Frontal cortex (tissue), 4 donors: ENCODE results near the gene CHORDC1. TPM values are rescaled to one million over a fixed set of nuclear protein-coding genes. Genes with fewer than 3 reads are reported as not detected.
"Not testable (repeated sequence)": the region's sequence is repeated elsewhere in the genome, so short reads cannot be mapped to it uniquely, and the experiment has no call there.

Source experiments
- DNase-seq, 2 donors: peaks; one replicate each; pipeline ENCODE4 v3.0.0; 2012; ENCODE audit warnings: low spot score in 2 of 2
- FAIRE-seq: peaks from 2 replicates; lab custom pipeline; 2012; peaks lifted over from hg19 to GRCh38; lab: Jason Lieb, UNC
- total RNA-seq: library from RNA; depleted of rRNA; stranded (reverse); fragments of >200 nt; gene quantifications from one replicate; pipeline ENCODE4 v1.2.3, GENCODE V29; 2014
- donor health status: control.
- donor health status: control.
- donor health status: control.

The CHORDC1 gene
- total RNA-seq, result 46.9 TPM

DNA sequence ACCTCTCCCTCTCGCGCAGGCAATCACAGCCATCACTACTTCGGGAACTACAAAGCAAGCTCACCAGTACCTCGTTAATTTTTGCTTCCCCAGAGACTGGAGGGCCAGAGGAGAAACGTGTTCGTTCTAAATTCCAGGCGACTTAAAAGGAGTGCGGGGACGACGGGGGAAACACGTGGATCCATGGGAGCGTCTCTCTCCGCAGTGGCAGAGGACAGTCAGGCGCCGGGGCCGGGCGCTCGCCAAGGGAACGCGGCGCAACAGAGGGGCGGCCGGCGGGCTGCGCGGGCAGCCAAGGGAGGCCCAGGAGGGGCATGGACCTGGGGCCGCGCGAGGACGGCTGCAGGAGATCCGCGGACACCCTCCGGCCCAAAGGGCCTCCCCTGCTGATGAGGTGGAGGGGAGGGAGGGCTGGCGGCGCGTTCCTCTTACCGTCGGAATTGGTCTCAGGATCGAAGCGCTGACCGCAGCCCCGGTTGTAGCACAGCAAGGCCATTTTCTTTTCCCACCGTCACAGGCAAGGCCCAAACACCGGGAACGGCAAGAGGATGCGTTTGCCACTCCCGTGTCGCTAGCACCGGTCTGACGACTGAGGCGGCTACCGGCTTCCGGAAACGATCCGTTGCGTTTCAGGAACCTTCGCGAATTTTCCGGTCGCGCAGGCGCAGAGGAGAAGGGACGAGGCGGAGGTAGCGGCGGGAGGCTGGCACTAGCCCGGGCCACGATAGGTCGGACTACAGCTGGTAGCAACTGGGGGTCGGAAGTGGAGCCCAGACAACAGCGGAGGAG is at the start of gene CHORDC1:
CHORDC1 (minus strand) TSS at position 591 of the 789 bp plus-strand sequence; CDS start at position 496, 95 bp downstream.
- FAIRE-seq, result no peak
- DNase-seq, result peak; percentile 80 to 86

DNA sequence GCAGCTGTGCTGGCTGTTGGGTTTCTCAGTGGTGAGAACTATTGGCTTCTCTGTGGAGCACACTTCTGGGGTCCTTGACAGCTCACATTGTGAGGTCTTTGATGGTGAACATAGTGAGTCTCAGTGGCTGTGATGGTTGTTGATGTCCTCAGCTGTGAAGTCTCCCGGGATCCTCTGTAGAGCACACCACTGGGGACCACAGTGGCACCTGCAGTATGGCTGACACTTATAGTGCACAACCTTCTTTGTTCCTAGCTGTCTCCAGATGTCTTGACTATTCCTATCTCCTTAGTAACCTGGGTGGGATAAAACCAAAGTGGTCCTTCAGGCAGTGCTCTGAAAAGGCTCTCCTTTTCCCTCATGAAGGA is 34.3 kb upstream of the CHORDC1 start:
- DNase-seq (no peak), FAIRE-seq (no peak)

DNA sequence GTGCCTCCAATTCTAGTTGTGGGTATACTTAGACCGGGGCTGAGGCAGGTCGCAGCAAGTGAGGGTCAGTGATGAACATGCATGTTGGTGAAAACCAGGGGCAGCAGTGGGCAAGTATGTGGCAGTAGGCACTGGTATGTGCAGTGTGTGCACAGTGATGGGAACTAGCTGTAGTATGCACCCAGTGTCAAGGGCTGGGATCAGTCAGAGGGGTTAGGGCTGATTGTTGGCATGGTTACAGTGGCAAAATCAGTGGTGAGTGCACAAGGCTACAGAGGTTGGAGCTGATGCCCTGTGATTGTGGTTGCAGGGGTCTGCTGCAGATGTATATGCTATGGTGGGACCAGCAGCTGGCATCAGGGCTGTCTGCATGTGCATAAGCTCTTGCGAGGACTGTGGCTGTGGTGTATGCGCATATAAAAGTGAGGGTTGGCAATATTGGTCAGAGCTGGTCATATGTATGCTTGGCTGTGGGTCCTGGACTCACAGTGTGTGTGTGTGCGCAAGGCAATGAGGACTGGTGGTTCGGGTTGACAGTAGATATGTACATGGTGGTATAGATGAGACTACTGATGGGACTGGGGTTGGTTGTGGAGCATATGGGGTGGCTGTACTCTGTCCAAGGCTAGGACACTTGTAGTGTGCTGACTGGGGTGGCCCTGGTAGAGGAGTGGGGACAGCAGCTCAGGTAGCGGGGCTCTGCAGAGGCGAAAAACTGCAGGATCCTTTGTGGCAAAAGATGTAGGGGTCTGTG is 33.7 kb upstream of the CHORDC1 start:
- FAIRE-seq, result no peak
- no peak for DNase-seq

DNA sequence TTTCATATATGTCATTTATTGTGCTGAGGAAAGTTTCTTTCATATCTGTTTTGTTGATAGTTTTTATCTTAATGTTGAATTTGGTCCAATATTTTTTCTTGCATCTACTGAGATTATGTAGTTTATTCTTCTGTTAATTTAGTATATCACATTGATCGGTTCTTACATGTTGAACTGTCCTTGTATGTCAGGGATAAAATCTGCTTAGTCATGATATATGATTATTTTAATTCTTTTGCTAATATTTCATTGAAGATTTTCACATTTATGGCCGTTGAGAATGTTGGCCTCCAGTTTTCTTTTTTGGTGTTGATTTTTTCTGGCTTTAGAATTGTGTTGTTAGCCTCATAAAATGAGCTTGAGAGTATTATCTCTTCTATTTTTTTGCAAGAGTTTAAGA is 31.2 kb upstream of the CHORDC1 start:
- FAIRE-seq, result no peak
- no peak for DNase-seq

DNA sequence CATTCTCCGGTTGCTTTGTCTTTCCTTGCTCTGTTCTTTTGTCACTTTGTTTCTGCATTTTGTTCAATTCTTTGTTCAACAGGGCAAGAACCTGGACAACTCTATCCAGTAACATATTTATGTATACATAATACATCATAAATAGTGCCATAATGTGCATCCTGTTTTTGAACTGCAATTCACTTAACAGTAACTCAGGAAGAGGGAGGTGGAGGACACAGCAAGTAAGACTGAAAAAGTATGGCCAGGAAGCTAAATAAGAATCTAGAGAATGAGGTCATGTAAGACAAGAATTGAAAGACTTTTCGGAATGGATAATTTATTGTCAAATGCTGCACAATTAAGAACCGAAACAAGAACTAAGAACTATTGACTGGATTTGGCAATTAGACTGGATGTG is 29.2 kb upstream of the CHORDC1 start:
- no peak for FAIRE-seq
- no peak for DNase-seq

DNA sequence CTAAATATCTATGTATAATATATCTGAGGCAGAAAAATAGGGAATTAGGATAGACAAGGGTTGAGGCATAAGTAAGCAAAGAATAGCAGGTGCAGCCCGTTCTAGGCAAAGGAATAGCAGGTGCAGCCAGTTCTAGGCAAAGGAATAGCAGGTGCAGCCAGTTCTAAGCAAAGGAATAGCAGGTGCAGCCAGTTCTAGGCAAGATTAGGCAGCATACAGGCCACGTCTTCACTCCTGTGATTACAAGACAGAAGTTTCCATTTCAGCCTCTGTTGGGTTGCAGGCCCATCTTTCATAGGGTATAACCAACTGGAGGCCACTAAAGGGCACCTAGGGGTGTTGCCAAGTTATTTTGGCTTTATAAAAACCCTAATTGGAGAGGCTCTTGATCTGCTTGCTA is 28.8 kb upstream of the CHORDC1 start:
- DNase-seq (no peak), FAIRE-seq (no peak)

DNA sequence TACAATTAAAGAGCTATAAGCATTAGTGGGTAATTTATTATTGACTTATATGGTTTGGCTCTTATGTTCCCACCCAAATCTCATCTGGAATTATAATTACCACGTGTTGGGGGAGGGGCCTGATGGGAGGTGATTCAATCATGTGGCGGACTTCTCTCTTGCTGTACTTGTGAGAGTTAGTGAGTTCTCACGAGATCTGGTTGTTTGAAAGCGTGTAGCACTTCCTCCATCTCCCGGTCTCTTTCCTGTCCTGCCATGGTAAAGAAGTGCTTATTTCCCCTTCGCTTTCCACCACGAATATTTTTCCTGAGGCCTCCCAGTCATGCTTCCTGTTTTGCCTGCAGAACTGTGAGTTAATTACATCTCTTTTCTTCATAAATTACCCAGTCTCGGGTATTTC is 28.1 kb upstream of the CHORDC1 start:
- no peak for FAIRE-seq

DNA sequence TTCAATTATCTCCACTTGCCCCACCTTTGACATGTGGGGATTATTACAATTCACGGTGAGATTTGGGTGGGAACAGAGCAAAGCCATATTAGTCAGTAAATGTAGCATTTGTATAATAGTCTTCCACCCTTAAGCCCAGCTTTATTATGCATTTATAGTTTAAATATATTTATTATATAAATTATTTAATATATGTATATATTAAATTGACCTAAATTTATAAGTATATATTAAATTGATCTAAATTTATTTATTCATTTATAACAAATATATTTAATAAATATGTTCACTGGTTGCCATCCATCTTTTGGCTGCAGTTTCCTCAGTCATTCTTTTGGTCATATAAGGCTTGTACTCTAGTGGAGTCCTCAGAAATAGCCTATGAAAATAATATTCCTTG is 23.6 kb upstream of the CHORDC1 start:
- FAIRE-seq (peak; percentile 56), DNase-seq (no peak)

More for the DNA sequence above, 28.1 kb upstream of the CHORDC1 start:
- DNase-seq, result no peak

DNA sequence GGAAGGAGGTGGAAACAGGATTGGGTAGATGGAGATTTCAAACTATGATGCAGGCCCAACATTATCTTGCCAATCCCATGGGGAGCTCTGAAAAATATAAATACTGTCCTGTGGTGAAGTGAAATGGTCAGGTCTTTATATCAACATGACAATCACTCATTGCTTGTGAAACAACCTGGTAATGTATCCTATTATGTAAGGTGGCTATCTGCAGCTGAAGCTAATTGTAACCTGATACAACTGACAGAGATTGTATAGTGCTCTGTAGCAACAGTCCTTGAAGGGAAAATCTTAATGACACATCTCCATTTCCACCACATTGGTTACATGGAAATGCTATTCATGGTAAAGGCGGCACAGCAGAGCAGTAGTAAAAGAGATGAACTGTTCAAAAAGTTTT is 20.7 kb upstream of the CHORDC1 start:
- FAIRE-seq (no peak), DNase-seq (no peak)

DNA sequence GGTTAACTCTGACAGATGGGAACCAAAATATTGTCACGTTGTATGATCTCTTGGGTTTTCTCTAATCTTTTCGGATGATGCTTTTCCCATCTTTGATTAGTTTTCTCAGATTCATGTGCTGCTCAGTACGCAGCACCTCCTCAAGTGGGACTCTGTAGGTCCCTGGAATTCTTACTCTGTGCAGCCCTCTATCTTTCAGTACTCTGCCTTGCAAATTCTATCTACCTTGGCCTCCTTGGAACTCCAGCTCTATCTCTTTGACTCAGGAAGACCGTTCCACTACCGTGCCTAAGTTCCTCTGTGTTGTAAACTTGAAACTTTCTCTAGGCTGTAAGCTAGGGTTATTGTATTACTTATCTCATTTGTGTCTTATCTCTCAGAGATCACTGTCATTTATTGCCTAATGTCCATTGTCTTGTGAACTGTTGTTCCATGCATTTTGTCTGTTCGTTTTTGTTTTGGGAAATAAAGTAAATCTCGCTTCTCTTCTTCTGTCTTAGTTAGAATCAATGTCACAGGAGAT is 20.1 kb upstream of the CHORDC1 start:
- no peak for FAIRE-seq
- no peak for DNase-seq

DNA sequence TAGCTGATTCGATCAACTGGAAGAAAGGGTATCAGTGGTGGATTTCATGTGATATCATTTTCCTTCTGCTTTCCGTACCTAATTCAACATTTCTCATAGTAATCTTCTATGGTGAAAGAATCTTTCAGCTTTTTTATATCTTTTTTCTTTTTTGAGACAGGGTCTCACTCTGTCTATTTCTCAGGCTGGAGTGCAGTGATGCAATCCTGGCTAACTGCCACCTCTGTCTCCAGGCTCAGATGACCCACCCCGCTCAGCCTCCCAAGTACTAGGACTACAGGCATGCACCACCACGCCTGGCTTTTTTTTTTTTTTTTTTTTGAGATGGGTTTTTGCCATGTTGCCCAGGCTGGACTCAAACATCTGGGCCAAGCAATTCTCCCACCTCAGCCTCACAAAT is 18.6 kb upstream of the CHORDC1 start:
- no peak for FAIRE-seq
- DNase-seq, result no peak

DNA sequence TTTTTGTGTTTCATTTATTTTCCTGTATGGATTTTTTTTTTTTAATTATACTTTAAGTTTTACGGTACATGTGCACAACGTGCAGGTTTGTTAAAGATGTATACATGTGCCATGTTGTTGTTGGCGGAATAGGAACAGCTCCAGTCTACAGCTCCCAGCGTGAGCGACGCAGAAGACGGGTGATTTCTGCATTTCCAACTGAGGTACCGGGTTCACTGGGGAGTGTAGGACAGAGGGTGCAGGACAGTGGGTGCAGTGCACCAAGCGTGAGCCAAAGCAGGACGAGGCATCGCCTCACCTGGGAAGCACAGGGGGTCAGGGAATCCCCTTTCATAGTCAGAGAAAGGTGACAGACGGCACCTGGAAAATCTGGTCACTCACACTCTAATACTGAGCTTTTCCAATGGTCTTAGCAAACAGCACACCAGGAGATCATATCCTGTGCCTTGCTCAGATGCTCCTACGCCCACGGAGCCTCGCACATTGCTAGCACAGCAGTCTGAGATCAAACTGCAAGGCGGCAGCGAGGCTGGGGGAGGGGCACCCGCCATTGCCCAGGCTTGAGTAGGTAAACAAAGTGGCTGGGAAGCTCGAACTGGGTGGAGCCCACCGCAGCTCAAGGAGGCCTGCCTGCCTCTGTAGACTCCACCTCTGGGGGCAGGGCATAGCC is 17.3 kb upstream of the CHORDC1 start:
- FAIRE-seq, DNase-seq: not testable (repeated sequence)

DNA sequence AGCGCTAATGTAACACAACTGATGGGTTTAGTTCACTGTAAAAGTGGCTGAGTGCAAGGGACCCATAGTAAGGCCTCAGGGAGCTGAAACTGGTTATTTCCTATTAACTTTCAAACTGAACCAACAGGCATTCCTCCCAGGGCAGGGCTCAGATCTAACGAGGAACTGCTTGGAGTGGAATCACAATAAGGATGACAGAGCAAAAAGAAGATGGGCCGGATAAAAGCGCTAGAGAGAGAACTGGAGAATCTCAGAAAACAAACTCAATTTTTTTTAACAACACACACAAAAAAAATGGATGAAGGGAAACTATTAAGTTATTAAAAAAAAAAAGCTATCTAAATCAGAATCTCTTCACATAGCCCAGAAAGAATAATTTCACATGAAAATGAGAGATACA is 14.2 kb upstream of the CHORDC1 start:
- DNase-seq (no peak), FAIRE-seq (no peak)

DNA sequence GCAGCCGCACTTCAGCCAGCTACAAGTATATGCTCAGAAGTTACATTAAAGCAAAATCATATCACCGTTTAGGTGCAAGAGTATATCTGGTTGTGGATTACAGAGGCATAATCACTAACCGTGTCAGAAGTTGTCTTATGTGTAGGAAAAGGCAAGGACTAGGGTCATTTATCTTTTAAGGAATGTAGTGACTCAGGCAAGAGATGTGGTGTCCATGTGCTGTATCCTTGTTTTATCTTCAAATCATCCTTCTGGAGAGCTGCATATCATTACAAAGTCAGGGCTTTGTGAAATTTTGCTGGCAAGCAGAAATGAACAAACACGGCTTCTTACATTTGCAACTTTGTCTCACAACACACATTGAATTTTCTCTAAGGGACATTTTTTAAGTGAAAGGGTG is 12.7 kb upstream of the CHORDC1 start:
- no peak for FAIRE-seq
- DNase-seq, result no peak

DNA sequence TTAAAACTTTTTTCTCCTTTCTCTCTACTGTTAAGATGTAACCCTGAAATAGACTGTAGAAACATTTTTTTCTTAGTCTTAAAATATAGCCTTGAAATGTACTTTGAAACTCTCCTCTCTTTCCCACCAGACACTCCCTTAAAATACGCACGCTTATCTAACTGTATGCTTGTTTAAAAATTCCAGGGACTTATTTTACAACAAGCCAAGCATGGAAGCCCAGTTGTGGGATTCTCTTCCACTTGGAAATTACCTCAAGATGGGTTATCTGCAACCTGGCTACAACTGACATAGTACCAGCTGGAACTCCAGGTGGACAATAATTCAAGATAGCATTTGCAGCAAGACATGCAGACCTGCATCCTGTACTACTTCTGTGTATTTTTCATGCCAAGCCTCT is 12.1 kb upstream of the CHORDC1 start:
- DNase-seq (no peak), FAIRE-seq (no peak)

DNA sequence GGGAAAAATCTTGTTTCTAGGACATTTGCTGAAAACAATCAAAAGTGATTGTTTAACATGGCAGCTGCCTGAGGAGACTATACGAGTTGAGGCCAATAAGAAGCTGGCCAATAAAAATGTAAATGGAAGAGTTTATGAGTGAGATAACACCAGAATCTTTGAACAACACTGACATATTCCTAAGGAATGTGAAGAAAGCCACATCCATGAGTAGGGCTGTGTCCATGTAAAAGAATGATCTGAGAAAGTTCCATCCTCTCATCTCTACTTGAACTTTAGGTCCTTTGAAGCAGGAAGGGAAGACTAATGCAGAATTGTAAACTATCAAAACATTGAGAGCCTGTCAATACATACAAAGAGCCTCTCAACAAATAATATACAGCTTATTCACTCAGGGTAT is 6.9 kb upstream of the CHORDC1 start:
- FAIRE-seq (no peak), DNase-seq (no peak)

DNA sequence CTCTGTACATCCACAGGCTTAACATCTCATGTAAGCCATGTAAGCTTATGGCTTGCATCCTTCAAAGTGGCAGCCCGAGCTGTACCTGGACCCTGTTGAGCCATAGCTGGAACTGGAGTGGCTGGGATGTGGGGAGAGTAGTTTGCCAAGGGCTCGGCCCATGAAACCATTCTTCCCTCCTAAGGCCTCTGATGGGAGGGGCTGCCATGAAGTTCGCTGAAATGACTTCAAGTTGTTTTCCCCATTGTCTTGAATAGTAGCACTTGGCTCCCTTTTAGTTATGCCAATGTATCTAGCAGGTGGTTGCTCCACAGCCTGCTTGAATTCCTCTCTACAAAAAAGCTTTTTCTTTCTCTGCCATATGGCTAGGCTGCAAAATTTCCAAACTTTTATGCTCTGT is 5.2 kb upstream of the CHORDC1 start:
- DNase-seq, result no peak
- no peak for FAIRE-seq

DNA sequence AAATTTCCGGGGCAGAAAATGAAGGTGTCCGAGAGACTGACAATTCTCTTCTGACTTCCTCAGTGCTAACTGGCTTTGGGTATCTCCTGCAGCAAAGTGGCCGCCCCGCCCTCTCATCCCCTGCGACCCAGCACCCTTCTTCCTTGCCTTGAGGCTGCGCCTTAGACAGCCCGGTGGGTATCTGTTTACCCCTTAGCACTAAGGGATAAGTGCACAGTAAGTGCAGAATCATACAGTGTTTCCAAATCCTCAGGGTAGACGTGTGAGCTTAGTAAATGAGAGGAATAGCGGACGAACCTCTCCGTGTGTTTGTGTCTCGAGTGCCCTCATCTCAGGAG is 368 bp upstream of the CHORDC1 start:
- FAIRE-seq, result no peak
- DNase-seq, result no peak

DNA sequence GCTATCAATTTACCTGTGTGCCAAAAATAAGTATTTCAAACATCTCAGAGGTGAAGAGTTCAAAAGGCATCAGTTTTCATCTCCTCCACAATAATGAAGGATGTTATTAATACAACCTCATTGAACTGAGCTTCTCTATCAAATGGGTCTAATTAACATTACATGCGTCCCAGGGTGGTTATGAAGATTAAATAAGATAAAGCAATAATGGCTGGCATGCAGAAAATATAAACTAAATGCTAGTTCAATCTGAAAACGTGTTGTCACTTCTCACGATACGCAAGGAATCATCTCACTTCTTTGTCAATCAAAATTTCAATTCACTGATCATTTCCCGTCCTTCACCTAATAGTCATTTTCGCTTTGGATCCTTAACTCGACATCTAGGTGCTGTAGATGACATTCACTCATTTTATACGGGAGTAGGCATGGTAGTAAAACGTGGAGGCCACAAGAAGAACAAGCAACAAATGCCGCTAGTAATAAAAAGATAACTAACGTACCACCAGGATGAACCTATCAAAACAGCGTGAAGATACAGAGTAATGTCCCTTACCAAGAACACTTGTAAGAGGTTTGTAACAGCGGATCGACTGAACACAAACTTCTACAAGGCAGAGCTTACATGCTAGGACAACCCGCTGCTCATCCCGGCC is 918 bp downstream of the CHORDC1 start:
- FAIRE-seq, result no peak
- no peak for DNase-seq

DNA sequence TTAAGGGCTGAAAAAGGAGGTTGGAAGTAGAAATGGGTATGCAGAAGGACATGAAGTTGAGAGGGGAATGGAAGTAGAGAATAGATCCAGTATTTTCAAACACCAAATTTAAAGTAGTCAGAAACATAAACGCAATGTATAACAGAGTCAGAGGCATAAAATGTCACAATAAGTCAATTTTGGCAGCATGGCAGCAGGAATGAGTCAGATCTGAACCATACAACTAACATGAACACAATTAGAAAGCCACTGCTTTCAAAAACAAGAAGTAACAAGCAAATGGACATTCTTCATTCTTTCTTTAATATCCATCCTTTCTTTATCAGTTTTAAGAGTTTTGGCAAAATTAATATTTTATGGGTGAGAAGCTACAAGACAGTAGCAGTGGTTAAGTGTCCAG is 2.5 kb downstream of the CHORDC1 start:
- DNase-seq (no peak), FAIRE-seq (no peak)
